ENCODE results near the gene TFDP1.

TFDP1 gene

GRCh38 chr13:113604186-113604585 lies 19.6 kb downstream of the TFDP1 start:
- H3K4me3 ChIP-seq (ENCODE audit: low read length) = no peak overlapping the region
- H3K4me1 ChIP-seq (ENCODE audit: control insufficient read depth, insufficient read depth, low read length) = no peaks in the 10 kb centered on the region

DNA sequence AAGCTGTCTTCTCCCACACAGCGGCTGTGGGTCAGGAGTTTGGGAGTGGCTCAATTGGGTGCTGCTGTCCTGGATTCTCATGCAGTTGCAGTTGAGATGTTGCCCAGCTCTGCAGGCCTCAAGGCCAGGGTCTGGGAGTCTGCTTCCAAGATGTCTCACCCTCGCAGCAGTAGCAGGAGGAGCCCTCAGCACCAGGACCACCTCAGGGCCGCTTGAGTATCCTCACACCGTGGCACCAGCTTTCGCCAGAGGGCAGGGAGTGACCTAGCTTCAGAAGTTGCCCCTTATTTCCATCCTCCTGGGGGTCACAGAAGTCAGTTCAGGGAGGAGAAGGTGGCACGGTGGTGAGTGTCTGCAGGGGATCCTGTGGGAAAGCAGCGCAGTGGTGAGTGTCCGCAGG lies 20.9 kb downstream of the TFDP1 start:
- H3K9me3 ChIP-seq (replicated peaks; ENCODE audit: low read length) = no peaks in the 10 kb centered on the region
- no peaks in the 10 kb centered on the region for H3K4me1 ChIP-seq (ENCODE audit: control insufficient read depth, insufficient read depth, low read length)
- no peak overlapping the region for H3K4me3 ChIP-seq (ENCODE audit: low read length)
- H3K4me2 ChIP-seq (ENCODE audit: low read length) = no peak overlapping the region
- peaks cover 42% of the 10 kb centered on the region for H3K36me3 ChIP-seq (ENCODE audit: insufficient read depth, low read length)
- no peak overlapping the region for H3K9ac ChIP-seq (ENCODE audit: low read depth, low read length)
- H3K27me3 ChIP-seq (ENCODE audit: control insufficient read depth, insufficient read depth, low read length) = no peaks in the 10 kb centered on the region

More at GRCh38 chr13:113604186-113604585, 19.6 kb downstream of the TFDP1 start:
- H3K4me2 ChIP-seq (ENCODE audit: low read length) = no peak overlapping the region
- H3K36me3 ChIP-seq (ENCODE audit: insufficient read depth, low read length) = peaks cover 50% of the 10 kb centered on the region
- H3K27me3 ChIP-seq (ENCODE audit: control insufficient read depth, insufficient read depth, low read length) = no peaks in the 10 kb centered on the region
- no peak overlapping the region for H3K9ac ChIP-seq (ENCODE audit: low read depth, low read length)
- H3K9me3 ChIP-seq (replicated peaks; ENCODE audit: low read length) = no peaks in the 10 kb centered on the region

DNA sequence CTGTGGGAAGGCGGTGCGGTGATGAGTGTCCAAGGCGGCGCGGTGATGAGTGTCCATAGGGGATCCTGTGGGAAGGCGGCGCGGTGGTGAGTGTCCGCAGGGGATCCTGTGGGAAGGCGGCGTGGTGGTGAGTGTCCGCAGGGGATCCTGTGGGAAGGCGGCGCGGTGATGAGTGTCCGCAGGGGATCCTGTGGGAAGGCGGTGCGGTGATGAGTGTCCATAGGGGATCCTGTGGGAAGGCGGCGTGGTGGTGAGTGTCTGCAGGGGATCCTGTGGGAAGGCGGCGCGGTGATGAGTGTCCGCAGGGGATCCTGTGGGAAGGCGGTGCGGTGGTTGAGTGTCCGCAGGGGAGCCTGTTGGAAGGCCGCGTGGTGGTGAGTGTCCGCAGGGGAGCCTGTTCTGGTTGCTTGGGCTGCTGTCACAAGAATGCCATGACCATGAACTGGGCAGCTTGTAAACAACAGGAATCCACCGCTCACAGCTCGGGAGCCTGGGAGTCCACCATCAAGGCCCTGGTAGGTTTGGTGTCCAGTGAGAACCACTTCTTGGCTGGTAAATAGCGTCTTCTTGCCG lies 21.4 kb downstream of the TFDP1 start:
- H3K27me3 ChIP-seq (ENCODE audit: control insufficient read depth, insufficient read depth, low read length) = no peaks in the 10 kb centered on the region
- no peak overlapping the region for H3K4me2 ChIP-seq (ENCODE audit: low read length)
- H3K36me3 ChIP-seq (ENCODE audit: insufficient read depth, low read length) = peaks cover 41% of the 10 kb centered on the region
- H3K9me3 ChIP-seq (replicated peaks; ENCODE audit: low read length) = no peaks in the 10 kb centered on the region
- no peak overlapping the region for H3K9ac ChIP-seq (ENCODE audit: low read depth, low read length)
- H3K4me3 ChIP-seq (ENCODE audit: low read length) = no peak overlapping the region
- no peaks in the 10 kb centered on the region for H3K4me1 ChIP-seq (ENCODE audit: control insufficient read depth, insufficient read depth, low read length)

DNA sequence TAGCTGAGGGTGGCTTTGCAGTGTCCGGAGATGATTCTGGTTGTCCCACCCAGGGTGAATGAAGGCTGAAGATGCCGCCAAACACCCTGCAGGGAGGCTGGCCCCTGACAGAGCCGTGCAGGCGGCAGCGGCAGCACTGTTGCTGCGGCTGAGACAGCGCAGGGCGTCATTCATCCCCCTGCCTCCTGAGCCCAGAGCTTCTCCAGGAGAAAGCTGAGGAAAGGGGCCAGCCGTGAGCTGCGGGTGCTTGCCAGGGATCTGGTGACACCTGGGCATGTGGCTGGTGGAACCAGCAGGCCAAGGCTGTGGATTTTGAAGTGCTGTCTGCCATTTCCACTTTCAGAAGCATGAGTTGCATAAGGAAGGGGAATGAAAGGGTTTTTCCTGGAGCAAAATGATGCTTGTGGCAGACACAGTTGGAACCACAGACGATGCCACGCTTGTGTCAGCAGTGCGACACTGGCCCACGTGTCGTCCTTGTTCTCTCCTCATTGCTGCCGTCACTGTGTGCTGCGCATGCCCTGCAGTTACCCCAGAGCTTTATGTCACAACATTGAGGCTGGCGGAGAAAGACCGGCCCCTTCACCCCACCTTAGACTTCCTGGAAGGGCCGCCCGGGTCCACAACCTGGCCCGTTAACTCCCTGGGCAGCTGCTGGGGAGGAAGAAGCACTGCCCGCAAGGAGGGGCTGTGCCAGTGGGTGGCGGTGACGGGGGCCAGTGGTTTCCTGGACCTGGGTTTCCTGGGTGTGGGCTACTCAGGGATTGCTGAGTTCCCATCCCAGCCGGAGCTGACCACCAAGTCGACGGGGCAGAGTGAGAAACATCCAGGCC lies 22.7 kb downstream of the TFDP1 start:
- Histone ChIP-seq H3K4me2 (ENCODE audit: low read length) (no peak overlapping the region), H3K27me3 (ENCODE audit: control insufficient read depth, insufficient read depth, low read length) (no peaks in the 10 kb centered on the region), H3K36me3 (ENCODE audit: insufficient read depth, low read length) (peaks cover 47% of the 10 kb centered on the region), H3K4me3 (ENCODE audit: low read length) (no peak overlapping the region), H3K4me1 (ENCODE audit: control insufficient read depth, insufficient read depth, low read length) (no peaks in the 10 kb centered on the region), H3K9ac (ENCODE audit: low read depth, low read length) (no peak overlapping the region), H3K9me3 (replicated peaks; ENCODE audit: low read length) (no peaks in the 10 kb centered on the region)

- Histone ChIP-seq H3K27me3 (ENCODE audit: control insufficient read depth, insufficient read depth, low read length) (no peaks in the 10 kb centered on the region), H3K4me2 (ENCODE audit: low read length) (no peak overlapping the region), H3K9ac (ENCODE audit: low read depth, low read length) (no peak overlapping the region), H3K36me3 (ENCODE audit: insufficient read depth, low read length) (peaks cover 47% of the 10 kb centered on the region), H3K9me3 (replicated peaks; ENCODE audit: low read length) (no peaks in the 10 kb centered on the region), H3K4me1 (ENCODE audit: control insufficient read depth, insufficient read depth, low read length) (no peaks in the 10 kb centered on the region), H3K4me3 (ENCODE audit: low read length) (no peak overlapping the region)
These were observed 23.5 kb downstream of the TFDP1 start for GRCh38 chr13:113607889-113608635.

DNA sequence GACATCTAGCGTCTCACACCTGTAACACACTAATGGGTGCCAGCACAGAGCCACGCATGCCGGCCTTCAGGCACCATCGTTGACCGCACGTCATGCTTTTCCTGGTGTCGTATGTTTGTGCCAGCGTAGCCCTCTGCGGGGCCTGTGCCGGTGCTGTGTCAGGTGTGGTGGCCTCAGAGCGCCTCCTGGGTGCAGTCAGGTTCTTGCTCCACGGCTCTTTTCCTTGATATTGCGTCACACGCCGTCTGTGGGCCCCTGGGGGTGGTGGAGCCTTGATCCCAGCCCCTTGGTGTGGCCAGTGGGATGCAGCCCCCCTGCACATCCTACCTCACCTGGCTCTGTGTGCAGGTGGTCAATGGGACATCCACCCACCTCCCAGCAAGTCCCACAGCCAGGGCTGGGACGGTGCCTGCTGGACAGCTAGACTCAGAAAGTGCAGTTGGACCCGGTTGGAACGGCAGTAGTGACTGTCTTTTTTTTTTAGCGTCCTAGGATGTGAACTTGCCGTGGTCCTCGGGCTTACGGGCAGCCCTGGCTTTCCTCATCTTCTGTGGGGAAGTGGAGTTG lies 24.5 kb downstream of the TFDP1 start:
- Histone ChIP-seq H3K9ac (ENCODE audit: low read depth, low read length) (no peak overlapping the region), H3K4me3 (ENCODE audit: low read length) (no peak overlapping the region), H3K27me3 (ENCODE audit: control insufficient read depth, insufficient read depth, low read length) (no peaks in the 10 kb centered on the region), H3K4me1 (ENCODE audit: control insufficient read depth, insufficient read depth, low read length) (no peaks in the 10 kb centered on the region), H3K36me3 (ENCODE audit: insufficient read depth, low read length) (peaks cover 55% of the 10 kb centered on the region), H3K4me2 (ENCODE audit: low read length) (no peak overlapping the region), H3K9me3 (replicated peaks; ENCODE audit: low read length) (no peaks in the 10 kb centered on the region)

DNA sequence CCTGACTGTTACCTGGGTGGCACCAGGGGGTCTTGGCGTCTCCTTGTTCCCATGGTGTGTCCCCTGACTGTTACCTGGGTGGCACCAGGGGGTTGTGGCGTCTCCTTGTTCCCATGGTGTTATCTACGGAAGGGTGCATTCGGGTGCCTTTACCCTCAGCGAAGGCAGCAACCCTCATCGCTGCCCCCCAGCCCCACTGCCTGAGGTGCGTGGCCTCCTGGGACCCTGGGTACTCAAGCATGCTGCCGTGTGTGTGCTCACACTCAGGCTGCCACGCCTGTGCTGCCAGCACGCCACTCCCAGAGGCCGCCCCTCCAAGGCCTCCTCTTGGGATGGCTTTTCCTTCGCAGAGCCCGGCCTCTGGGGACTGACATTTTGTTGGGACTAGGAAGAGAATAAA lies 25.1 kb downstream of the TFDP1 start:
- no peak overlapping the region for H3K4me3 ChIP-seq (ENCODE audit: low read length)

GRCh38 chr13:113610266-113610665 lies 25.7 kb downstream of the TFDP1 start:
- Histone ChIP-seq H3K4me3 (ENCODE audit: low read length) (no peak overlapping the region), H3K9ac (ENCODE audit: low read depth, low read length) (no peak overlapping the region), H3K27me3 (ENCODE audit: control insufficient read depth, insufficient read depth, low read length) (no peaks in the 10 kb centered on the region), H3K4me2 (ENCODE audit: low read length) (no peak overlapping the region), H3K36me3 (ENCODE audit: insufficient read depth, low read length) (peaks cover 59% of the 10 kb centered on the region), H3K4me1 (ENCODE audit: control insufficient read depth, insufficient read depth, low read length) (no peaks in the 10 kb centered on the region), H3K9me3 (replicated peaks; ENCODE audit: low read length) (no peaks in the 10 kb centered on the region)

More for the DNA sequence above, 25.1 kb downstream of the TFDP1 start:
- Histone ChIP-seq H3K4me1 (ENCODE audit: control insufficient read depth, insufficient read depth, low read length) (no peaks in the 10 kb centered on the region), H3K9me3 (replicated peaks; ENCODE audit: low read length) (no peaks in the 10 kb centered on the region), H3K36me3 (ENCODE audit: insufficient read depth, low read length) (peaks cover 59% of the 10 kb centered on the region), H3K9ac (ENCODE audit: low read depth, low read length) (no peak overlapping the region), H3K4me2 (ENCODE audit: low read length) (no peak overlapping the region), H3K27me3 (ENCODE audit: control insufficient read depth, insufficient read depth, low read length) (no peaks in the 10 kb centered on the region)

- Histone ChIP-seq H3K36me3 (ENCODE audit: insufficient read depth, low read length) (peaks cover 49% of the 10 kb centered on the region), H3K4me1 (ENCODE audit: control insufficient read depth, insufficient read depth, low read length) (peaks cover 4% of the 10 kb centered on the region), H3K4me2 (ENCODE audit: low read length) (no peak overlapping the region), H3K4me3 (ENCODE audit: low read length) (no peak overlapping the region), H3K27me3 (ENCODE audit: control insufficient read depth, insufficient read depth, low read length) (no peaks in the 10 kb centered on the region), H3K9me3 (replicated peaks; ENCODE audit: low read length) (no peaks in the 10 kb centered on the region), H3K9ac (ENCODE audit: low read depth, low read length) (no peak overlapping the region)
These were observed 27.4 kb downstream of the TFDP1 start for GRCh38 chr13:113611996-113612395.

- Histone ChIP-seq H3K4me3 (ENCODE audit: low read length) (no peak overlapping the region), H3K9me3 (replicated peaks; ENCODE audit: low read length) (no peaks in the 10 kb centered on the region), H3K36me3 (ENCODE audit: insufficient read depth, low read length) (peaks cover 44% of the 10 kb centered on the region), H3K9ac (ENCODE audit: low read depth, low read length) (no peak overlapping the region), H3K4me1 (ENCODE audit: control insufficient read depth, insufficient read depth, low read length) (peaks cover 10% of the 10 kb centered on the region), H3K4me2 (ENCODE audit: low read length) (no peak overlapping the region), H3K27me3 (ENCODE audit: control insufficient read depth, insufficient read depth, low read length) (no peaks in the 10 kb centered on the region)
These were observed 28.1 kb downstream of the TFDP1 start for GRCh38 chr13:113612607-113613006.

DNA sequence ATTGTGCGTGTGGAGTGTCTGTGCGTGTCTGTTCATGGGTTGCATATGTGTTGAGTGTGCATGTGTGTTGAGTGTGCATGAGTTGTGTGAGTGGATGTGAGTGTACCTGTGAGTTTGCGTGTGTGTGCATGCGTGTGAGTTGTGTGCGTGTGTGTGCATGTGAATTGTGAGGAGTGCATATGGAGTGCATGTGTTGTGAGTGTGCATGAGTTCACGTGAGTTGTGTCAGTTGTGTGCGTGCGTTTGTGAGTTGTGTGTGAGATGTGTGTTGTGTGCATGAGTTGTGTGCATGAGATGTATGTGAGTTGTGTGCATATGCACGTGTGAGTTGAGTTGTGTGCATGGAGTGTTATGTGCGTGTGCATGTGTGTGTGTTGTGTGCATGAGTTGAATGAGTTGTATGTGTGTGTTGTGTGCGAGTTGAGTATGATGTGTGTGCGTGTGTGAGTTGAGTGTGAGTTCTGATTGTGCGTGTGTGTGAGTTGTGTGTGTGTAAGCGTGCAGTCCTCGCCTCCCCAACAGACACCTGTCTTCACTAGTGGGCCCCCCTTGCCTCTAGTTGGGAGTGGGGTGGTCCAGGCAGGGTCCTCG lies 29.3 kb downstream of the TFDP1 start:
- no peaks in the 10 kb centered on the region for H3K9me3 ChIP-seq (replicated peaks; ENCODE audit: low read length)
- peaks cover 37% of the 10 kb centered on the region for H3K36me3 ChIP-seq (ENCODE audit: insufficient read depth, low read length)
- no peak overlapping the region for H3K4me3 ChIP-seq (ENCODE audit: low read length)
- no peak overlapping the region for H3K9ac ChIP-seq (ENCODE audit: low read depth, low read length)
- peaks cover 10% of the 10 kb centered on the region for H3K4me1 ChIP-seq (ENCODE audit: control insufficient read depth, insufficient read depth, low read length)
- H3K27me3 ChIP-seq (ENCODE audit: control insufficient read depth, insufficient read depth, low read length) = no peaks in the 10 kb centered on the region
- H3K4me2 ChIP-seq (ENCODE audit: low read length) = no peak overlapping the region

Data from skeletal muscle satellite cell (primary cell).